H1 (cell line): Measurements from ENCODE around the gene POLR3H. TPM values are rescaled to one million over a fixed set of nuclear protein-coding genes. Genes with fewer than 3 reads are reported as not detected.

Experiments
- CTCF ChIA-PET: fragments of 300-600 bp; sonication (Branson Sonifier 250); formaldehyde crosslinking; loops from one replicate; lab custom pipeline; 2021; ENCODE audit not compliant: partially characterized antibody; lab: Charles Lee
- POLR2A ChIA-PET: fragments of 300-600 bp; sonication (Branson Sonifier 250); formaldehyde crosslinking; loops from one replicate; lab custom pipeline; 2021; ENCODE audit warnings: inconsistent platforms; ENCODE audit not compliant: partially characterized antibody; lab: Charles Lee
- DNase-seq, 2 experiments: peaks; one replicate each; pipeline versions ENCODE4 v3.0.0 to v3.0.0-alpha.2; 2010 to 2022; ENCODE audit warnings: low spot score in 2 of 2, low read depth in 1 of 2, mixed read lengths in 1 of 2
- FAIRE-seq: peaks from 2 replicates; lab custom pipeline; 2011; peaks lifted over from hg19 to GRCh38; lab: Jason Lieb, UNC
- H2AFZ ChIP-seq: 2 replicates; pipeline ENCODE4 v1.8.1; 2012; ENCODE audit warnings: low read length, inconsistent platforms
- H2AK5ac ChIP-seq: 2 replicates; pipeline ENCODE4 v1.6.1; 2013; ENCODE audit warnings: low read depth, low read length
- H2BK120ac ChIP-seq: replicated peaks from 2 replicates; pipeline ENCODE3; 2013; ENCODE audit warnings: low read depth, low read length, inconsistent platforms
- H2BK12ac ChIP-seq: 2 replicates; pipeline ENCODE4 v1.6.1; 2013; ENCODE audit warnings: low read depth, low read length
- H2BK15ac ChIP-seq: 2 replicates; pipeline ENCODE4 v1.6.1; 2013; ENCODE audit warnings: low read length
- H2BK20ac ChIP-seq: 2 replicates; pipeline ENCODE4 v1.6.1; 2013; ENCODE audit warnings: low read length
- H2BK5ac ChIP-seq: 2 replicates; pipeline ENCODE4 v1.6.1; 2013; ENCODE audit warnings: low read depth, low read length
- H3K14ac ChIP-seq: 2 replicates; pipeline ENCODE4 v1.6.1; 2013; ENCODE audit warnings: inconsistent platforms; ENCODE audit not compliant: insufficient read length
- H3K18ac ChIP-seq: 2 replicates; pipeline ENCODE4 v1.6.1; 2013; ENCODE audit warnings: low read length; ENCODE audit errors: extremely low read depth
- H3K23ac ChIP-seq: 2 replicates; pipeline ENCODE4 v1.6.1; 2013; ENCODE audit warnings: inconsistent platforms; ENCODE audit not compliant: insufficient read length
- H3K23me2 ChIP-seq: 2 replicates; pipeline ENCODE4 v1.6.1; 2013; ENCODE audit warnings: low read depth, low read length
- H3K27ac ChIP-seq: 2 replicates; pipeline ENCODE4 v1.6.1; 2011; ENCODE audit warnings: low read depth, low read length, inconsistent platforms
- H3K27me3 ChIP-seq, 4 experiments: replicated peaks in 1 of 4; 1 replicate in 1 of 4; 2 replicates in 3 of 4; pipeline versions ENCODE4 v1.6.1 to v1.8.1; 2011 to 2013; ENCODE audit warnings: low read length in 3 of 4, mild to moderate bottlenecking in 3 of 4, inconsistent platforms in 2 of 4, mixed read lengths in 2 of 4, moderate library complexity in 1 of 4; ENCODE audit not compliant: control insufficient read depth in 3 of 4, insufficient read depth in 3 of 4; ENCODE audit errors: extremely low read depth in 1 of 4
- H3K36me3 ChIP-seq, 4 experiments: 2 replicates each; pipeline versions ENCODE4 v1.6.1 to v1.8.1; 2011 to 2013; ENCODE audit warnings: mild to moderate bottlenecking in 4 of 4, low read length in 3 of 4, moderate library complexity in 2 of 4, control low read depth in 1 of 4, inconsistent platforms in 1 of 4; ENCODE audit not compliant: insufficient read depth in 4 of 4, control insufficient read depth in 2 of 4
- H3K4ac ChIP-seq: replicated peaks from 2 replicates; pipeline ENCODE3; 2013; ENCODE audit warnings: low read length, low read depth, mixed read lengths, inconsistent platforms; ENCODE audit not compliant: insufficient read length
- H3K4me1 ChIP-seq, 4 experiments: replicated peaks in 1 of 4; 1 replicate in 1 of 4; 2 replicates in 3 of 4; pipeline versions ENCODE4 v1.6.1 to v1.8.1; 2011 to 2013; ENCODE audit warnings: low read length in 3 of 4, inconsistent platforms in 2 of 4, mixed read lengths in 1 of 4; ENCODE audit not compliant: insufficient read depth in 4 of 4, control insufficient read depth in 3 of 4
- H3K4me2 ChIP-seq, 2 experiments: 2 replicates each; pipeline versions ENCODE4 v1.6.1 to v1.8.1; 2011 to 2013; ENCODE audit warnings: low read depth in 2 of 2, low read length in 2 of 2, control low read depth in 1 of 2, inconsistent platforms in 1 of 2, mild to moderate bottlenecking in 1 of 2; ENCODE audit not compliant: insufficient read depth in 1 of 2
- H3K4me3 ChIP-seq, 4 experiments: fragments of 200-600, 300-600 bp in 1 of 4; sonication (generic), shearing (Covaris generic), sonication (Bioruptor Twin) in 1 of 4; 2 replicates each; pipeline versions ENCODE4 v1.5.1 to v1.8.1; 2011 to 2016; ENCODE audit warnings: low read length in 4 of 4, low read depth in 3 of 4, control low read depth in 2 of 4, inconsistent platforms in 2 of 4, mild to moderate bottlenecking in 2 of 4, mixed read lengths in 1 of 4, moderate library complexity in 1 of 4; ENCODE audit not compliant: insufficient read depth in 2 of 4; ENCODE audit errors: extremely low read depth in 1 of 4
- H3K56ac ChIP-seq: replicated peaks from 2 replicates; pipeline ENCODE3; 2013; ENCODE audit warnings: low read depth, mild to moderate bottlenecking, mixed read lengths, low read length, inconsistent platforms; ENCODE audit not compliant: insufficient read length
- H3K79me1 ChIP-seq: 2 replicates; pipeline ENCODE4 v1.6.1; 2013; ENCODE audit warnings: low read depth, low read length, control low read depth
- H3K79me2 ChIP-seq, 2 experiments: 2 replicates each; pipeline versions ENCODE4 v1.6.1 to v1.8.1; 2012 to 2013; ENCODE audit warnings: low read length in 2 of 2, mild to moderate bottlenecking in 2 of 2, inconsistent platforms in 1 of 2; ENCODE audit not compliant: insufficient read depth in 2 of 2, control insufficient read depth in 1 of 2
- H3K9ac ChIP-seq, 4 experiments: replicated peaks in 1 of 4; 1 replicate in 1 of 4; 2 replicates in 3 of 4; pipeline versions ENCODE4 v1.6.1 to v1.8.1; 2011 to 2013; ENCODE audit warnings: low read depth in 3 of 4, low read length in 3 of 4, control low read depth in 2 of 4, mild to moderate bottlenecking in 2 of 4, moderate library complexity in 2 of 4, inconsistent platforms in 1 of 4; ENCODE audit errors: extremely low read depth in 1 of 4
- H3K9me3 ChIP-seq, 2 experiments: 2 replicates each; pipeline versions ENCODE4 v1.6.1 to v1.8.1; 2012 to 2013; ENCODE audit warnings: mild to moderate bottlenecking in 2 of 2, moderate library complexity in 2 of 2, control low read depth in 1 of 2, inconsistent platforms in 1 of 2, low read depth in 1 of 2, low read length in 1 of 2, mixed read lengths in 1 of 2; ENCODE audit not compliant: insufficient read depth in 2 of 2
- H4K20me1 ChIP-seq, 2 experiments: replicated peaks in 1 of 2; 2 replicates each; pipeline versions ENCODE3 to v1.8.1; 2011 to 2013; ENCODE audit warnings: inconsistent platforms in 2 of 2, low read length in 2 of 2, mild to moderate bottlenecking in 1 of 2; ENCODE audit not compliant: insufficient read depth in 2 of 2, control insufficient read depth in 1 of 2
- H4K5ac ChIP-seq: 2 replicates; pipeline ENCODE4 v1.6.1; 2013; ENCODE audit warnings: low read length, low read depth, mixed read lengths, inconsistent platforms; ENCODE audit not compliant: insufficient read length
- H4K8ac ChIP-seq: 2 replicates; pipeline ENCODE4 v1.8.0; 2013; ENCODE audit warnings: mild to moderate bottlenecking, moderate library complexity, low read length, inconsistent platforms; ENCODE audit not compliant: insufficient read depth; ENCODE audit errors: extremely low read depth
- H4K91ac ChIP-seq: replicated peaks from 2 replicates; pipeline ENCODE3; 2013; ENCODE audit warnings: low read length, mixed read lengths, inconsistent platforms; ENCODE audit not compliant: insufficient read length
- RBBP5 ChIP-seq: IDR thresholded peaks from 2 replicates; pipeline ENCODE4 v1.7.1; 2012; ENCODE audit warnings: low read depth, mild to moderate bottlenecking, inconsistent platforms, low read length, moderate library complexity, borderline replicate concordance
- TAF7 ChIP-seq: optimal IDR thresholded peaks from 2 replicates; pipeline ENCODE3; 2011; ENCODE audit warnings: low read depth, mild to moderate bottlenecking, inconsistent platforms, low read length, moderate library complexity, borderline replicate concordance
- WGBS, 2 experiments: shearing (Covaris generic) in 1 of 2; methylation state at CpG; one replicate each; pipeline versions ENCODE4 v1.1.6 to v1.1.7; 2013 to 2015; ENCODE audit warnings: low lambda C conversion rate in 2 of 2, mixed read lengths in 2 of 2, inconsistent platforms in 1 of 2, low coverage in 1 of 2, missing lambda C conversion rate in 1 of 2; ENCODE audit not compliant: insufficient replicate concordance in 2 of 2, insufficient coverage in 1 of 2, insufficient read length in 1 of 2; ENCODE audit errors: extremely low coverage in 1 of 2, missing lambda C conversion rate in 1 of 2; 5-methylcytosine and 5-hydroxymethylcytosine counted together
- polyA plus RNA-seq, 7 experiments: library from polyadenylated mRNA; depleted of rRNA in 3 of 7; stranded (reverse) in 5 of 7; unstranded in 2 of 7; fragments of >200 nt in 5 of 7; fragments of 200-250 nt in 2 of 7; gene quantifications; 1 replicate in 5 of 7; 2 replicates in 1 of 7; 4 replicates in 1 of 7; pipeline versions ENCODE4 v1.2.1 to v1.2.3, GENCODE V29; 2011 to 2013; ENCODE audit warnings: missing spikeins in 2 of 7, mixed read lengths in 2 of 7
- total RNA-seq: library from RNA; stranded (reverse); fragmentation: NEBNext Ultra II Directional; extraction: Animal tissue kit (Norgen Biotek cat#: 25700); gene quantifications from 2 replicates; pipeline ENCODE4 v1.2.1, GENCODE V29; 2021

The POLR3H gene
- total and polyA plus RNA-seq, 2 of the 8 experiments (the other 6 are each of a cell fraction or from before 2014, with no cell fraction given) = 29.7 to 39.2 TPM

DNA sequence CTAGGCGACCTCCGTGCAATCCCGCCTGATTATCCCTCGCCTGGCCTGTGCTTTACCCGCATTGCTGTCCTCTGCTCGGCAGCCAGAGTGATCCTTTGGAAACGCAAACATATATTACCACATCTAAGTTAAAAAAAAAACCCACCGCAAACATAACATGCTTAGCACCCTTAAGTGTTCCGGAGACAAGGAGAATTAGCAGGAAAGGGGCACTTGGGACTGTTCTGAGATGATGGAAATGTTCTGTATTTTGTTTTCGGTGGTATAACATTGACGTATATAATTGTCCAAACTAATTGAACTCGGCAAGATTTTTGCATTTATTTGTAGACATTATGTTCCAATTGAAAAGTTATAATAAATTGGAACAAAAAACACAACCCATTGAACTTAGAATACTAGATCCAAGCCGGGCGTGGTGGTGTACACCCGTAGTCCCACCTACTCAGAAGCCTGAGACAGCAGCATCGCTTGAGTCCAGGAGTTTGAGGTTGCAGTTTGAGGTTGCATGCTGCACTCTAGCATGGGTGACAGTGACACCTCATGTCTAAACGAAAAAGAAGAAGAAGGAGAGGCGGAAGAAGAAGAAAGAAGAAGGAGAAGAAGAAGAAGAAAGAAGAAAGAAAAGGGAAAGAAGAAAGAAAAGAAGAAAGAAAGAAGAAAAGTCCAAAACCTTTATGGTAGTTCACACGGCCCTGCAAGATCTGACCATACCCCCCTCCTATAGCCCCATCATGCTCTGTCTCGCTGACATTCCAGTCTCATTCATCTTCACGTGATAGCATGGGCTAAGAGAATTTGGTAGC lies 604 bp upstream of the POLR3H start:
- no peak overlapping the region for H2BK20ac ChIP-seq
- H3K79me1 ChIP-seq = peaks cover 12% of the 10 kb centered on the region
- no peak overlapping the region for H3K56ac ChIP-seq
- H3K14ac ChIP-seq = no peak overlapping the region
- H3K23me2 ChIP-seq = 0 out of 2 replicates have a peak, but pooled peaks cover 2% of the 10 kb centered on the region
- no peak overlapping the region for H3K27ac ChIP-seq
- 46% methylated on average over 21 of the region's 21 CpGs; no CpG with 5 or more reads in 1 of the 2 experiments for WGBS, 2 experiments
- no peak for DNase-seq
- H4K91ac ChIP-seq = no peak overlapping the region
- POLR2A ChIA-PET = interaction anchor here (0.9 to 2.0 kb wide), 7 partner anchors 8 to 98 kb away, joined by 3 to 15 read pairs (median 5); partner anchors contain the start of genes DESI1, TOB2 and XRCC6
- H3K79me2 ChIP-seq = peaks cover 0 to 37% of the 10 kb centered on the region in 2 experiments; a peak in 3 of 4 replicates
- H4K20me1 ChIP-seq = peaks cover 0 to 14% of the 10 kb centered on the region in 2 experiments
- no peak overlapping the region for H2BK120ac ChIP-seq
- H3K18ac ChIP-seq = no peak overlapping the region
- H2AFZ ChIP-seq = 0 out of 2 replicates have a peak overlapping the region, but pooled peaks have one; percentile 24
- H4K8ac ChIP-seq = no peak overlapping the region
- peak overlapping the region in 1 of 4 experiments; percentile 71; a peak in 1 of 7 replicates for H3K9ac ChIP-seq
- H3K4me2 ChIP-seq = peak overlapping the region; percentile 7 to 52
- no peak overlapping the region for H2AK5ac ChIP-seq
- no peak overlapping the region for H2BK15ac ChIP-seq
- H3K27me3 ChIP-seq = 0 out of 7 replicates have a peak, but pooled peaks cover 0 to 2% (median 0%) of the 10 kb centered on the region in 4 experiments
- TF ChIP-seq RBBP5 = no peak
- peak; percentile 40 for TF ChIP-seq TAF7
- no peak for FAIRE-seq
- H2BK12ac ChIP-seq = no peak overlapping the region
- H3K4me1 ChIP-seq = peaks cover 0 to 5% (median 2%) of the 10 kb centered on the region in 4 experiments; a peak in 4 of 7 replicates
- H3K9me3 ChIP-seq = no peaks in the 10 kb centered on the region
- no peak overlapping the region for H3K4ac ChIP-seq
- CTCF ChIA-PET = interaction anchor here (0.6 to 2.9 kb wide), 10 partner anchors 9 to 196 kb away, joined by 3 to 16 read pairs (median 4); no protein-coding TSS in a partner anchor
- peaks cover 0 to 3% (median under 1%) of the 10 kb centered on the region in 4 experiments; a peak in 1 of 8 replicates for H3K36me3 ChIP-seq
- H3K23ac ChIP-seq = no peak overlapping the region
- peak overlapping the region in 2 of 4 experiments; percentile 6 to 84; a peak in 5 of 8 replicates for H3K4me3 ChIP-seq
- H4K5ac ChIP-seq = no peak overlapping the region
- no peak overlapping the region for H2BK5ac ChIP-seq
